ENCODE data around the gene MNAT1.
"Not testable (repeated sequence)": the region's sequence is repeated elsewhere in the genome, so short reads cannot be mapped to it uniquely, and the experiment has no call there.

DNA sequence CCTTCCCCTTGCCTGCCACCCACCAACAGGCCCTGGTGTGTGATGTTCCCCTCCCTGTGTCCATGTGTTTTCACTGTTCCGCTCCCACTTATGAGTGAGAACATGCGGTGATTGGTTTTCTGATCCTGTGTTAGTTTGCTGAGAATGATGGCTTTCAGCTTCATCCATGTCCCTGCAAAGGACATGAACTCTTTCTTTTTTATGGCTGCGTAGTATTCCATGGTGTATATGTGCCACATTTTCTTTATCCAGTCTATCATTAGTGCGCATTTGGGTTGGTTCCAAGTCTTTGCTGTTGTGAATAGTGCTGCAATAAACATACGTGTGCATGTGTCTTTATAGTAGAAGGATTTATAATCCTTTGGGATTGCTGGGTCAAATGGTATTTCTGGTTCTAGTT, 117.1 kb downstream of the MNAT1 start:
- TF ChIP-seq ZBTB7A (IDR thresholded peaks at IDR 0.05; ENCODE audit: borderline replicate concordance, control insufficient read depth, low read depth, low read length); RBM34 (IDR thresholded peaks at IDR 0.05; ENCODE audit: borderline replicate concordance, insufficient read depth, low read length); PHF8 (IDR thresholded peaks at IDR 0.05; ENCODE audit: borderline replicate concordance, low read length); FOS (IDR thresholded peaks at IDR 0.05; ENCODE audit: extremely low read depth, insufficient read length); ZNF408 (CRISPR knock-in tag; IDR thresholded peaks at IDR 0.05; ENCODE audit: low read depth); ZKSCAN8 (CRISPR knock-in tag; IDR thresholded peaks at IDR 0.05); POLR2A (conservative IDR thresholded peaks at IDR 0.05); DPF2 (IDR thresholded peaks at IDR 0.05): not testable (repeated sequence)
- TF ChIP-seq, protein P1, sequence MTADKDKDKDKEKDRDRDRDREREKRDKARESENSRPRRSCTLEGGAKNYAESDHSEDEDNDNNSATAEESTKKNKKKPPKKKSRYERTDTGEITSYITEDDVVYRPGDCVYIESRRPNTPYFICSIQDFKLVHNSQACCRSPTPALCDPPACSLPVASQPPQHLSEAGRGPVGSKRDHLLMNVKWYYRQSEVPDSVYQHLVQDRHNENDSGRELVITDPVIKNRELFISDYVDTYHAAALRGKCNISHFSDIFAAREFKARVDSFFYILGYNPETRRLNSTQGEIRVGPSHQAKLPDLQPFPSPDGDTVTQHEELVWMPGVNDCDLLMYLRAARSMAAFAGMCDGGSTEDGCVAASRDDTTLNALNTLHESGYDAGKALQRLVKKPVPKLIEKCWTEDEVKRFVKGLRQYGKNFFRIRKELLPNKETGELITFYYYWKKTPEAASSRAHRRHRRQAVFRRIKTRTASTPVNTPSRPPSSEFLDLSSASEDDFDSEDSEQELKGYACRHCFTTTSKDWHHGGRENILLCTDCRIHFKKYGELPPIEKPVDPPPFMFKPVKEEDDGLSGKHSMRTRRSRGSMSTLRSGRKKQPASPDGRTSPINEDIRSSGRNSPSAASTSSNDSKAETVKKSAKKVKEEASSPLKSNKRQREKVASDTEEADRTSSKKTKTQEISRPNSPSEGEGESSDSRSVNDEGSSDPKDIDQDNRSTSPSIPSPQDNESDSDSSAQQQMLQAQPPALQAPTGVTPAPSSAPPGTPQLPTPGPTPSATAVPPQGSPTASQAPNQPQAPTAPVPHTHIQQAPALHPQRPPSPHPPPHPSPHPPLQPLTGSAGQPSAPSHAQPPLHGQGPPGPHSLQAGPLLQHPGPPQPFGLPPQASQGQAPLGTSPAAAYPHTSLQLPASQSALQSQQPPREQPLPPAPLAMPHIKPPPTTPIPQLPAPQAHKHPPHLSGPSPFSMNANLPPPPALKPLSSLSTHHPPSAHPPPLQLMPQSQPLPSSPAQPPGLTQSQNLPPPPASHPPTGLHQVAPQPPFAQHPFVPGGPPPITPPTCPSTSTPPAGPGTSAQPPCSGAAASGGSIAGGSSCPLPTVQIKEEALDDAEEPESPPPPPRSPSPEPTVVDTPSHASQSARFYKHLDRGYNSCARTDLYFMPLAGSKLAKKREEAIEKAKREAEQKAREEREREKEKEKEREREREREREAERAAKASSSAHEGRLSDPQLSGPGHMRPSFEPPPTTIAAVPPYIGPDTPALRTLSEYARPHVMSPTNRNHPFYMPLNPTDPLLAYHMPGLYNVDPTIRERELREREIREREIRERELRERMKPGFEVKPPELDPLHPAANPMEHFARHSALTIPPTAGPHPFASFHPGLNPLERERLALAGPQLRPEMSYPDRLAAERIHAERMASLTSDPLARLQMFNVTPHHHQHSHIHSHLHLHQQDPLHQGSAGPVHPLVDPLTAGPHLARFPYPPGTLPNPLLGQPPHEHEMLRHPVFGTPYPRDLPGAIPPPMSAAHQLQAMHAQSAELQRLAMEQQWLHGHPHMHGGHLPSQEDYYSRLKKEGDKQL (CRISPR knock-in tag; IDR thresholded peaks at IDR 0.05; ENCODE audit: borderline replicate concordance), result not testable (repeated sequence)
- TF ChIP-seq, protein P2, sequence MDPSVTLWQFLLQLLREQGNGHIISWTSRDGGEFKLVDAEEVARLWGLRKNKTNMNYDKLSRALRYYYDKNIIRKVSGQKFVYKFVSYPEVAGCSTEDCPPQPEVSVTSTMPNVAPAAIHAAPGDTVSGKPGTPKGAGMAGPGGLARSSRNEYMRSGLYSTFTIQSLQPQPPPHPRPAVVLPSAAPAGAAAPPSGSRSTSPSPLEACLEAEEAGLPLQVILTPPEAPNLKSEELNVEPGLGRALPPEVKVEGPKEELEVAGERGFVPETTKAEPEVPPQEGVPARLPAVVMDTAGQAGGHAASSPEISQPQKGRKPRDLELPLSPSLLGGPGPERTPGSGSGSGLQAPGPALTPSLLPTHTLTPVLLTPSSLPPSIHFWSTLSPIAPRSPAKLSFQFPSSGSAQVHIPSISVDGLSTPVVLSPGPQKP (CRISPR knock-in tag; IDR thresholded peaks at IDR 0.05), result not testable (repeated sequence)
- TF ChIP-seq, protein P3, sequence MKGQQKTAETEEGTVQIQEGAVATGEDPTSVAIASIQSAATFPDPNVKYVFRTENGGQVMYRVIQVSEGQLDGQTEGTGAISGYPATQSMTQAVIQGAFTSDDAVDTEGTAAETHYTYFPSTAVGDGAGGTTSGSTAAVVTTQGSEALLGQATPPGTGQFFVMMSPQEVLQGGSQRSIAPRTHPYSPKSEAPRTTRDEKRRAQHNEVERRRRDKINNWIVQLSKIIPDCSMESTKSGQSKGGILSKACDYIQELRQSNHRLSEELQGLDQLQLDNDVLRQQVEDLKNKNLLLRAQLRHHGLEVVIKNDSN (CRISPR knock-in tag; IDR thresholded peaks at IDR 0.05), result not testable (repeated sequence)
- TF ChIP-seq, protein P4, sequence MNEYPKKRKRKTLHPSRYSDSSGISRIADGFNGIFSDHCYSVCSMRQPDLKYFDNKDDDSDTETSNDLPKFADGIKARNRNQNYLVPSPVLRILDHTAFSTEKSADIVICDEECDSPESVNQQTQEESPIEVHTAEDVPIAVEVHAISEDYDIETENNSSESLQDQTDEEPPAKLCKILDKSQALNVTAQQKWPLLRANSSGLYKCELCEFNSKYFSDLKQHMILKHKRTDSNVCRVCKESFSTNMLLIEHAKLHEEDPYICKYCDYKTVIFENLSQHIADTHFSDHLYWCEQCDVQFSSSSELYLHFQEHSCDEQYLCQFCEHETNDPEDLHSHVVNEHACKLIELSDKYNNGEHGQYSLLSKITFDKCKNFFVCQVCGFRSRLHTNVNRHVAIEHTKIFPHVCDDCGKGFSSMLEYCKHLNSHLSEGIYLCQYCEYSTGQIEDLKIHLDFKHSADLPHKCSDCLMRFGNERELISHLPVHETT (CRISPR knock-in tag; conservative IDR thresholded peaks at IDR 0.05 in 1 of 2, IDR thresholded peaks at IDR 0.05 in 1 of 2), result not testable (repeated sequence)
- TF ChIP-seq, protein P5, sequence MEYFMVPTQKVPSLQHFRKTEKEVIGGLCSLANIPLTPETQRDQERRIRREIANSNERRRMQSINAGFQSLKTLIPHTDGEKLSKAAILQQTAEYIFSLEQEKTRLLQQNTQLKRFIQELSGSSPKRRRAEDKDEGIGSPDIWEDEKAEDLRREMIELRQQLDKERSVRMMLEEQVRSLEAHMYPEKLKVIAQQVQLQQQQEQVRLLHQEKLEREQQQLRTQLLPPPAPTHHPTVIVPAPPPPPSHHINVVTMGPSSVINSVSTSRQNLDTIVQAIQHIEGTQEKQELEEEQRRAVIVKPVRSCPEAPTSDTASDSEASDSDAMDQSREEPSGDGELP (CRISPR knock-in tag; IDR thresholded peaks at IDR 0.05; ENCODE audit: borderline replicate concordance), result not testable (repeated sequence)
- TF ChIP-seq, protein P6, sequence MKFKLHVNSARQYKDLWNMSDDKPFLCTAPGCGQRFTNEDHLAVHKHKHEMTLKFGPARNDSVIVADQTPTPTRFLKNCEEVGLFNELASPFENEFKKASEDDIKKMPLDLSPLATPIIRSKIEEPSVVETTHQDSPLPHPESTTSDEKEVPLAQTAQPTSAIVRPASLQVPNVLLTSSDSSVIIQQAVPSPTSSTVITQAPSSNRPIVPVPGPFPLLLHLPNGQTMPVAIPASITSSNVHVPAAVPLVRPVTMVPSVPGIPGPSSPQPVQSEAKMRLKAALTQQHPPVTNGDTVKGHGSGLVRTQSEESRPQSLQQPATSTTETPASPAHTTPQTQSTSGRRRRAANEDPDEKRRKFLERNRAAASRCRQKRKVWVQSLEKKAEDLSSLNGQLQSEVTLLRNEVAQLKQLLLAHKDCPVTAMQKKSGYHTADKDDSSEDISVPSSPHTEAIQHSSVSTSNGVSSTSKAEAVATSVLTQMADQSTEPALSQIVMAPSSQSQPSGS (CRISPR knock-in tag; IDR thresholded peaks at IDR 0.05), result not testable (repeated sequence)

Data from K562 (cell line).